Fibroblast of lung (primary cell): ENCODE data around the gene OCLN. TPM values are rescaled to one million over a fixed set of nuclear protein-coding genes. Genes with fewer than 3 reads are reported as not detected.
A peak's percentile ranks its signal among the peaks of the same experiment; 100 is the strongest.
"Not testable (repeated sequence)": the region's sequence is repeated elsewhere in the genome, so short reads cannot be mapped to it uniquely, and the experiment has no call there.

Experiments
- DNase-seq, 2 donors: peaks; one replicate each; pipeline versions ENCODE4 v3.0.0 to v3.0.0-alpha.2; 2010; ENCODE audit warnings: low read depth in 2 of 2
- H2AFZ ChIP-seq: 2 replicates; pipeline ENCODE4 v1.5.1; 2012; ENCODE audit warnings: low read length, control low read depth, inconsistent platforms
- H3K27ac ChIP-seq: 2 replicates; pipeline ENCODE4 v1.5.1; 2011; ENCODE audit warnings: low read length, control low read depth; ENCODE audit not compliant: insufficient read depth
- H3K27me3 ChIP-seq: 2 replicates; pipeline ENCODE4 v1.5.1; 2011; ENCODE audit warnings: mild to moderate bottlenecking, low read length; ENCODE audit not compliant: control insufficient read depth, insufficient read depth
- H3K36me3 ChIP-seq: 2 replicates; pipeline ENCODE4 v1.5.1; 2011; ENCODE audit warnings: low read length; ENCODE audit not compliant: control insufficient read depth, insufficient read depth
- H3K4me1 ChIP-seq: 2 replicates; pipeline ENCODE4 v1.5.1; 2011; ENCODE audit warnings: low read length; ENCODE audit not compliant: control insufficient read depth, insufficient read depth; ENCODE audit errors: extremely low read depth
- H3K4me2 ChIP-seq: 2 replicates; pipeline ENCODE4 v1.5.1; 2011; ENCODE audit warnings: low read length, control low read depth; ENCODE audit not compliant: insufficient read depth; ENCODE audit errors: extremely low read depth
- H3K4me3 ChIP-seq, 4 experiments: fragments of 200-600 bp in 1 of 4; sonication (generic) in 1 of 4; replicated peaks in 1 of 4; 2 replicates each; pipeline ENCODE4 v1.5.1; 2011 to 2016; ENCODE audit warnings: low read length in 4 of 4, low read depth in 3 of 4, mild to moderate bottlenecking in 3 of 4, control low read depth in 2 of 4, inconsistent platforms in 1 of 4, mixed read lengths in 1 of 4; ENCODE audit not compliant: insufficient read depth in 1 of 4; ENCODE audit errors: control extremely low read depth in 1 of 4
- H3K79me2 ChIP-seq: 2 replicates; pipeline ENCODE4 v1.5.1; 2012; ENCODE audit warnings: mild to moderate bottlenecking, low read length, inconsistent platforms; ENCODE audit not compliant: control insufficient read depth, insufficient read depth
- H3K9ac ChIP-seq: 2 replicates; pipeline ENCODE4 v1.5.1; 2011; ENCODE audit warnings: mild to moderate bottlenecking, low read length, control low read depth; ENCODE audit not compliant: insufficient read depth
- H3K9me3 ChIP-seq: 2 replicates; pipeline ENCODE4 v1.5.1; 2012; ENCODE audit warnings: low read depth, low read length; ENCODE audit not compliant: control insufficient read depth, insufficient read depth
- H4K20me1 ChIP-seq: 2 replicates; pipeline ENCODE4 v1.5.1; 2011; ENCODE audit warnings: low read length; ENCODE audit not compliant: control insufficient read depth, insufficient read depth; ENCODE audit errors: extremely low read depth
- EZH2 ChIP-seq: IDR thresholded peaks from 2 replicates; pipeline ENCODE4 v1.5.1; 2012; ENCODE audit warnings: low read length, control low read depth, mild to moderate bottlenecking; ENCODE audit errors: missing control alignments
- polyA plus RNA-seq, 2 donors: library from polyadenylated mRNA; depleted of rRNA in 1 of 2; stranded (reverse) in 1 of 2; unstranded in 1 of 2; fragments of >200 nt; gene quantifications; 2 replicates each; pipeline ENCODE4 v1.2.1, GENCODE V29; 2011 to 2012; ENCODE audit warnings: missing spikeins in 1 of 2
- total RNA-seq: library from RNA; depleted of rRNA; stranded (reverse); fragments of >200 nt; gene quantifications from 2 replicates; pipeline ENCODE4 v1.2.1, GENCODE V29; 2014
- TF ChIP-seq, protein P1 (sequence below), 2 donors: IDR thresholded peaks in 1 of 2; conservative IDR thresholded peaks in 1 of 2; 1 replicate in 1 of 2; 2 replicates in 1 of 2; pipeline ENCODE4 v1.5.1; 2011 to 2012; ENCODE audit warnings: low read length in 2 of 2, control low read depth in 1 of 2, inconsistent platforms in 1 of 2, low read depth in 1 of 2, mild to moderate bottlenecking in 1 of 2

OCLN gene
- total and polyA plus RNA-seq, 2 donors (not counting 1 experiment from before 2014, with no cell fraction given): 3.1 to 7.8 TPM

- Histone ChIP-seq H2AFZ (no peak overlapping the region), H3K4me1 (no peaks in the 10 kb centered on the region), H3K36me3 (no peaks in the 10 kb centered on the region), H3K27me3 (peaks cover 4% of the 10 kb centered on the region), H3K9ac (no peak overlapping the region), H4K20me1 (no peaks in the 10 kb centered on the region), H3K27ac (no peak overlapping the region), H3K79me2 (no peaks in the 10 kb centered on the region), H3K9me3 (no peaks in the 10 kb centered on the region), H3K4me3 (no peak overlapping the region), H3K4me2 (no peak overlapping the region)
- no peak for TF ChIP-seq EZH2
- TF ChIP-seq, protein P1, sequence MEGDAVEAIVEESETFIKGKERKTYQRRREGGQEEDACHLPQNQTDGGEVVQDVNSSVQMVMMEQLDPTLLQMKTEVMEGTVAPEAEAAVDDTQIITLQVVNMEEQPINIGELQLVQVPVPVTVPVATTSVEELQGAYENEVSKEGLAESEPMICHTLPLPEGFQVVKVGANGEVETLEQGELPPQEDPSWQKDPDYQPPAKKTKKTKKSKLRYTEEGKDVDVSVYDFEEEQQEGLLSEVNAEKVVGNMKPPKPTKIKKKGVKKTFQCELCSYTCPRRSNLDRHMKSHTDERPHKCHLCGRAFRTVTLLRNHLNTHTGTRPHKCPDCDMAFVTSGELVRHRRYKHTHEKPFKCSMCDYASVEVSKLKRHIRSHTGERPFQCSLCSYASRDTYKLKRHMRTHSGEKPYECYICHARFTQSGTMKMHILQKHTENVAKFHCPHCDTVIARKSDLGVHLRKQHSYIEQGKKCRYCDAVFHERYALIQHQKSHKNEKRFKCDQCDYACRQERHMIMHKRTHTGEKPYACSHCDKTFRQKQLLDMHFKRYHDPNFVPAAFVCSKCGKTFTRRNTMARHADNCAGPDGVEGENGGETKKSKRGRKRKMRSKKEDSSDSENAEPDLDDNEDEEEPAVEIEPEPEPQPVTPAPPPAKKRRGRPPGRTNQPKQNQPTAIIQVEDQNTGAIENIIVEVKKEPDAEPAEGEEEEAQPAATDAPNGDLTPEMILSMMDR (conservative IDR thresholded peaks at IDR 0.05 in 1 of 2, IDR thresholded peaks at IDR 0.05 in 1 of 2; ENCODE audit: low read depth in 1 of 2, low read length in 2 of 2): no peak
- peak in 1 of 2 donors; percentile 9 for DNase-seq
Measured at GRCh38 chr5:69531406-69531801, 38.8 kb downstream of the OCLN start.

DNA sequence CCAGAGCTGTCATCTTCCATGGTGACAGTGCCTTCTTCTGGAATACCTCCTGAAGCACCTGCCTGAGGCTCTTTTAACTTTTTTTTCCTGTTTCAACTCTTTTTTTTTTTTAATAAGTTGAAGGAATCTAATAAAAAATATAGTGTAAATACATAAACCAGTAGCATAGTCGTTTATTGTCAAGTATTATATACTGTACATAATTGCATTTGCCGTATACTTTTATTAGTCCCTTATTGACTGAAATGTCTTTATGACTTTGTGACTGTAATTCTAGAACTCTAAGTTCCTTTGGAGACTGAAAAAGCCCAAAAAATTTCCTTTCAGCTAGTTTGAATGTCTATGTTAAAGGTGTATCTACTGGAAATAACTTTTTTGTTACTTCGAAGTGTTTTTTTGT lies 45.3 kb downstream of the OCLN start:
- not testable (repeated sequence) for H3K9me3 ChIP-seq, H3K4me3 ChIP-seq, H3K4me2 ChIP-seq, H3K36me3 ChIP-seq, H3K27ac ChIP-seq, DNase-seq, H4K20me1 ChIP-seq, H3K79me2 ChIP-seq, H3K4me1 ChIP-seq, H3K9ac ChIP-seq, H2AFZ ChIP-seq, H3K27me3 ChIP-seq

GRCh38 chr5:69538735-69539134 lies 46.1 kb downstream of the OCLN start:
- H3K9me3 ChIP-seq, H3K9ac ChIP-seq, H3K27me3 ChIP-seq, H4K20me1 ChIP-seq, DNase-seq, H3K4me2 ChIP-seq, H3K4me3 ChIP-seq, H3K79me2 ChIP-seq, H3K4me1 ChIP-seq, H2AFZ ChIP-seq, H3K27ac ChIP-seq, H3K36me3 ChIP-seq: not testable (repeated sequence)

- H3K79me2 ChIP-seq, H3K36me3 ChIP-seq, H3K9me3 ChIP-seq, H2AFZ ChIP-seq, H3K4me2 ChIP-seq, DNase-seq, H3K4me3 ChIP-seq, H4K20me1 ChIP-seq, H3K9ac ChIP-seq, H3K4me1 ChIP-seq, H3K27me3 ChIP-seq, H3K27ac ChIP-seq: not testable (repeated sequence)
Measured at GRCh38 chr5:69541347-69541746, 48.8 kb downstream of the OCLN start.

GRCh38 chr5:69542838-69543618 lies 50.4 kb downstream of the OCLN start:
- not testable (repeated sequence) for H3K9me3 ChIP-seq, H3K4me3 ChIP-seq, DNase-seq

DNA sequence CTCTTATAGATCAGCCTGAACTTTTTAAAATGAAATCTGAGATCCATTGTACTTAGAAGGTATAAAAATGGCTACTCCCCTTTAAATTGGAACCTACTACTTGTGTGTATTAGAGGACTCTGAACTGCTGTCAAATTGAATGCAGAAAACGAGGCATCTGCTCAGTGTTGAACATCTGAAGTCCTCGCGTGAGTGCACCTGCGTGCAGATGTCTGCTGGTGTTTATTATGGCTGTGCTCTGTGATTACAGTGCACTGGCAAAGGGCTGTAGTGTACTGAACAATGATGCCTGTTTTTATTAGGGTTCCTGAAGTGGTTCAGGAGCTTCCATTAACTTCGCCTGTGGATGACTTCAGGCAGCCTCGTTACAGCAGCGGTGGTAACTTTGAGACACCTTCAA lies 52.0 kb downstream of the OCLN start:
- H3K36me3 ChIP-seq, H3K4me1 ChIP-seq, H3K27ac ChIP-seq, H3K27me3 ChIP-seq, H3K9me3 ChIP-seq, H3K4me2 ChIP-seq, H2AFZ ChIP-seq, H3K9ac ChIP-seq, H4K20me1 ChIP-seq, H3K79me2 ChIP-seq, H3K4me3 ChIP-seq, DNase-seq: not testable (repeated sequence)

More at GRCh38 chr5:69542838-69543618, 50.4 kb downstream of the OCLN start:
- H3K36me3 ChIP-seq, H2AFZ ChIP-seq, H3K27ac ChIP-seq, H3K4me1 ChIP-seq, H3K4me2 ChIP-seq, H3K9ac ChIP-seq, H3K79me2 ChIP-seq, H3K27me3 ChIP-seq, H4K20me1 ChIP-seq: not testable (repeated sequence)
